ENCODE results near the gene RORB.

RORB gene

DNA sequence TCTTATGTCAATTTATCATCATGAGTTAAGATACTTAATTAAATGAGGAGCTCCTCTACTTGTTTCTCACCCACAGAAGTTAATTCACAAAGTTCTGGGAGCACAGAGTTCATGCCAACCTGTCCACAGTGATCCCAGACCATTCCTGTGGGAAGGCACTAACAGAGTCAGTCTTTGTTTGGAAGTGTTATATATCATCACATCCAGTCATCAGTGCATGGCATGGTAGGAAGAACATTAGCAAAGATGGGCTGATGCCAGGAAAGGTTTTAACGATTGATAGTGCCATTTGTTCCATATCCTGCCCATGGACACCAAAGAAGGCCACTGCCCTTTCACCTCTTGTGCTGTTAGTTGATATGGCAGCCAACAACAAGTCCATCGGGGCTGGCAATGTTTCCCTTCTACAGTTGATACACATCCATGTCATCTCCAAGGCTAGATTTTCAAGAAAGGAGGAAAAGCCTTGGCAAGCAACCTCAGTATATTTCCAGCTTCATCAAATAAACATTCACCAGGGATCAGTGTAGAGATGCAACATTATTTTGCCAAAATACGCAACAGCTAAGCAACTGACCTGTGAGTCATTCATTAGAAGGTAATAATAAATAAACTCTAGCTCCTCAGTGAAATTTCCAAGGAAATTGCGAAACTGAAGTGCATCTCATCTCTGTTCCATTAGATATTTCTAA, 169.6 kb downstream of the RORB start:
- DNase-seq = no peak
- in situ Hi-C loops (cut with MboI; ENCODE audit: low pct_unique_long_range_greater_than_20kb, low sequenced_read_pairs) = no loop called here

DNA sequence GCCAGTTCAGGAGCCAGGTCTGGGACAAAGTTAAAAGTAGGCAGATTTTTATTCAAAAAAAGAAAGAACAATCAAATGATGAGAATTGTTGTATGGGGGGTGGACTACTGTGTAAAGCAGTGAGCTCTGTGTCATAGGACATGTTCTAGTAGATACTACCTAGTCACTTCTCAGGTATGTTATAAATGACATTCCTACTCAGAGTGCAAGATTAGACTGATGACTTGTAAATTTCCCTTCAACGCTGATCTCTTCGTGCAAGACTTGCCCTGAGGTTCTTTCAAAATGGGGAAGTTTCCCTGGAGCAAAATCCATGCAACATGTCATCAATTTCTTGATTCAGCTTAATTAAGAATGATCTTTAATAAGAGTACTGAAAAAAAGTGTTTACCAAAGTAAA, 175.1 kb downstream of the RORB start:
- no peak for DNase-seq
- in situ Hi-C loops (cut with MboI; ENCODE audit: low pct_unique_long_range_greater_than_20kb, low sequenced_read_pairs) = no loop called here

DNA sequence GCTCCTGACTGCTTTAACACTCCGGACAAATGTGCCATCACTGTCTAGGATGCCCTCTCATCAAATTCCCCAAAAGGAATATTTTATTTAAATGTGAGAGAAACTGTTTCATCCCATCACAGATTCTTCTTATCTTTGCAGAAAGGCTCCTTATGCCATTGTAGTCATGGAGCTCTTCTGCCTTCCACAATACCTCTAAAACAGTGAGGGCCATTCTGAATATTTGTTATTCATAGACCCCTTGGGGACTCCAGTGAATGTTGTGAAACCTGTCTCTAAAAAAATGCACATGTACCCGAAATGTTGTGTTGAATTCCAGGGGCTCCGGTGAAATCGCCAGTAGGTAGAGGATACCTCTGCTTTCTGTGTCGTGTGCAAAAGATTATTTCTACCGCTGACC, 176.9 kb downstream of the RORB start:
- in situ Hi-C loops (cut with MboI; ENCODE audit: low pct_unique_long_range_greater_than_20kb, low sequenced_read_pairs) = no loop called here
- no peak for DNase-seq

DNA sequence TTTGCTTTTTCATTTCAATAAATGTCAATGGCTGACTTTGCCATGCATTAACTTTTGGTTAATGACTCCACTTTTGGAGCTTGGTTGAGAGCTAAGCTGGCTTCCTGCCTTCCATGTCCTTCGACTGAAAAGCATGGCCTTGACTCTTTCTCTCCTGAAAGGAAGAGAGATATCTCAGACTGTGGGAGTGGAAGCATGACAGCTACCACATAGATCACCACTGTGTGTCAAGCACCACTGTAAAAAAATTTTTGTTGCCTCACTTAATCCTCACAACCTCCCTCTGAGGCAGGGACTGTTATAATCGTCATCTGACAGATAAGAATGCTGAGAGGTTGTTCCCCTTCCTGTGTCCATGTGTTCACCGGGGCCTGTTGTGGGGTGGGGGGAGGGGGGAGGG, 184.8 kb downstream of the RORB start:
- no peak for DNase-seq
- in situ Hi-C loops (cut with MboI; ENCODE audit: low pct_unique_long_range_greater_than_20kb, low sequenced_read_pairs) = no loop called here

DNA sequence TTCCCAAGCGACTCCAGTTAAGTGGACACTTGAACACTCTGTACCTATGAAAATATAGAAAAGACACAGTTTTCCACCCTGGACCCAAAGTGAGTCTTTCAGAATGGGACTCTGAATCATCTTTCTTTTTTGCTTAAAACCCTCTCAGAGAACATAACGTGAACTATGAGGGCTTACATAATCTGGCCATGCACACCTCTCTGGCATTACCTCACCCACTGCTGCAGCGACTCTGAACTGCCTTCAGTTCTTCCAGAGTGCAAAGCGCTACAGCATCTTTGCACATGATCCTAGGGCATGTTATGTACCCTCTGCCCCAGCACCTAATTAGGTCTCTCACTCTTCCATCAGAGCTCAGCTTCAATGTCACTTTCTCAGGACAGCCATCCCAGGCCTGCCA, 186.2 kb downstream of the RORB start:
- DNase-seq = no peak
- in situ Hi-C loops (cut with MboI; ENCODE audit: low pct_unique_long_range_greater_than_20kb, low sequenced_read_pairs) = no loop called here

DNA sequence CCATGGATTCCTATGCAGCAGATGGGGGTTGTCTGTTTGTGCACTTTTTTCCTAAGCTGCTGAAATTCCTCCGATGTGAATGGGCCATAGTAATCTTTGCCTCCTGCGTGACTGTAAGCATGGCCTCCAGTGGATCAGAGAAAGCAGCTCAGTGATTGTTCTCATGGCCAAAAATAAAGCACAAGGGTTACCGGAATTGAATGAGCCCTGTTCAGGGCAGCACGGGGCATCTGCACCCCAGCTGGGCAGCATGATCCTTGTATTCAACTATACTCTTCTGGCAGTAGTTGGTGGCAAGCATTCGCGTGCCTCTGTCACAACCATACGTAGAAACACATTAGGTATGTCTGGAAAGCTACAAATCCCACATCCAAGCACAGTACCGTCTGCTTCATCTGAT, 193.9 kb downstream of the RORB start:
- DNase-seq = no peak

DNA sequence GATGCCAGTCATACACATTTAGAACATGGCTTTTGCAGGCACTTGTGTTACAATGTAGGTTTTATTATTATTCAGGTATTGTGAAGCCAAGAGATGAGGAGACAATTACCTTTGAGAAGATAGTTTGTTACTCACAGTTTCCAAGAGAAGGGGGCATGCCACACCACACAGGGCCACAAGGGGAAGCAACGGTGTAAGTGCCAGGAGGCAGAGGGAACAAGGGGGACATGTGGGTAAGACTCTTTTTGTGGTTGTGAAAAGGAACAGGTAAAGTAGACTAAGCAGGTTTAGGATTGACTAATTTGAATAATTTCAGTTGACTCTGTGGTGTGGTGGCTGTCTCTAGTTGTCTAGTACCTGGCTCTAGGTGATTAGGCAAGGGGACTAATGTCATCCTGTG, 199.4 kb downstream of the RORB start:
- in situ Hi-C loops (cut with MboI; ENCODE audit: low pct_unique_long_range_greater_than_20kb, low sequenced_read_pairs) = no loop called here
- no peak for DNase-seq

More for the DNA sequence above, 193.9 kb downstream of the RORB start:
- in situ Hi-C loops (cut with MboI; ENCODE audit: low pct_unique_long_range_greater_than_20kb, low sequenced_read_pairs) = no loop called here

DNA sequence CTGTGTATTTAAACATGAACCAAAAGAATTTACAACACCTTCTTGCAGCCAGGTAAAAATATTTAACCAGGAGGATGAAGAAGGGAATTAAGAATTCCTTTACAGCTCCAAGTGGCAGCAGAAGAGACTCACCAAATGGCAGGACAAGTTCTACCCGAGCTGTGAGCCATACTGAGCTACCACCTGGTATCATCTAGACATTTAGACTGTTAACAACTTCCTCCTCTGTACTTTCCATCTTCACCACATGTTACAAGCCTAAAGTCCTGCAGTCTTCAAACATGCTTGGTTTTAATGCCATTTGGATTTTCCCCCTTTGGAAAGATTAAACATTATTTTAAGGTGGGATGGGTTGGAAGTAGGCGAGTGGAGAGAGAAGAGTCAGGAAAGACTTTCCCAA, 200.4 kb downstream of the RORB start:
- in situ Hi-C loops (cut with MboI; ENCODE audit: low pct_unique_long_range_greater_than_20kb, low sequenced_read_pairs) = no loop called here

DNA sequence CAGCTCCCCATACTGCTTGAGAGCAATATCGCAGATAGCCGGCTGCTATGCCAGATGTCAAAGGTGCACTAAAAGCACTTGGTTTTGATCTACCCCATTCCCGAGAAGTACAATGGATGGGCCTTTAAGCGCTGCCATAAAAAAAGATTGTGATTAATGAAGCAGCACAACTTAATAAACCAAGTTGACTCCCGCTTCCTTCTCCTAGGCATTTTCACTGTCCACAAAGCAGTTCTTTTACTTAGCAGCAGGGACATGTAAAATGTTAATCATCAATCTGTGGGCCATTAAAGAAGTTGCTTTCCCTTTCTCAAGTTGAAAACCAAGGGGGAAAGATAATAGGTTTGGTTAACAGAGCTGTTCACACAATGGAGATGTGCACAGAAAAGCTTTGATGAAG, 214.2 kb downstream of the RORB start:
- DNase-seq = no peak
- in situ Hi-C loops (cut with MboI; ENCODE audit: low pct_unique_long_range_greater_than_20kb, low sequenced_read_pairs) = no loop called here

More for the DNA sequence above, 200.4 kb downstream of the RORB start:
- no peak for DNase-seq

DNA sequence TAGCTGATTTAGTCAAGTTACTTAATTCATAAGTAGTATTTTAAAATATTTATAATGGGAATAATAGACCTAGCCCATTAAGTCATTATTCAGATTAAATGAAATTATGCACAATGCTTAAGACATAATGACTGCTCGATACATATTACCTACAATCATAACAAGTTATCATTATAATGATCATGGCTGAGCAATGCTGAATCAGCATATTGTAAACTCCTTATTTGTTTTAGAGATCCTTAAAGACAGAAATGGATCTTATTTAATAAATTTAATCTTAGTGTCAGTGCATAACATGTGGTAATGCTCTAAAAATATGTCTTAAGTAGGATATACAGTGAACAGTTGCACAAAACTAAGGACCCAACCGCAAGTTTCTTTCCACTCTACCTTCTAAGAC, 221.6 kb downstream of the RORB start:
- no peak for DNase-seq
- in situ Hi-C loops (cut with MboI; ENCODE audit: low pct_unique_long_range_greater_than_20kb, low sequenced_read_pairs) = no loop called here

DNA sequence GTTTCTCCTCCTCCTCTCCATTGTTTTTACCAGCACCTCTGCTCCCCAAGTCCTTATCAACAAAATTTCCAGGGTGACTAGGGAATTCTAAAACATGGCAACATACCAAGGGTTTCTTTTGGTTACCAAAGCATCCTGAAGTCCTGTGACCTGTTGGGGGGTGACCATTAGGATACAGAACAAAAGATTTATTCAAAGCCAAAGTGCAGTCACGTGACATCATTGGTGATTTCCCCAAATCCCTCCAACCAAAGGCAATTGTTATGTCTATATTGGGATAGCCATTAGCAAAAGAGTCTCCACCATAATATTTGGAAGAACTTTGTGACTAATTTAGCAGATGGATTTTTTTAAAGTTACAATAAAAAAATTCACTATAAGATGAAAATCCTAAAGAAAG, 222.2 kb downstream of the RORB start:
- in situ Hi-C loops (cut with MboI; ENCODE audit: low pct_unique_long_range_greater_than_20kb, low sequenced_read_pairs) = no loop called here
- DNase-seq = no peak

DNA sequence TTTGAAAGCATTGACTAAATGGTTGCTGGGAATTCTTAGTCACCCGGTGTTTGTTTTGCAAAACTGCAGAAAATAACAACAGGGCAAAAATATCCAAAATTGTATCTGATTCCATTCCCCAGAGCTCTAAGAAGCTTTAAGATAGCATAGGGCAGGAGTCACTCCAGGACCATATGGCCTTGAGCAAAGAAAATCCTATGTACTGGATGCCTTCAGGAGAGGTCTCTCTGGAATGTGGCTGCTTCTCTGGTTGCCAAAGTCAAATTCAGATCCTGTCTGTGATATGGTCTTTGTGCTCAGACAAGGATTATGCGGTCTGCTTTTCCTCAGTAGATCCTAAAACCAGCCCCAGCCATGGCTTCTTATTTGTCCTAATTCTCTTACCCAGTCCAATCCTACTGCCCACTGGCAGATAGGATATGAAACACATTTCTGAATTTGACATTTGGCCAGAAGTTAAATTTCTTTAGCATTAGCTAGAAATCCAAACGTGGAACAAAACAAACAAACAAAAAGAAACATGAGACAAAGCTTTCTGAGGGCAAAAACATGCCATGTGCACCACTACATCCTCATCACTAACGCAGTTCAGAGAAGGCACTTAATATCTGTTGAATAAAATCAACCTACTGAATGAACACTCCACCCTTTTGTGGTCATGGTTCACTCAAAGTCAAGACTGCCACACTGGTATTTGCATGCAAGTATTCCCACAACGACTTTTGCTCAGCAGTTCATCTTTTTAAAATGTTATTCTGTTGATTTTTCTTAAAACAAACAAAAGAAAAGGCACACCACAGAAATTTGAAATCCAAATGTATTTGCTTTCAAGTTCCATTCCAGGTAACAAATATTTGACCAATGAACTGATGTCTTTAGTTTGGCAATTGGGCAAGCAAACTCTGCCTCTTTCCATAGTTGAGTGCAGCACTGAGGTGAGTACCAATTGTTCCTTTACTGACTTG, 224.8 kb downstream of the RORB start:
- in situ Hi-C loops (cut with MboI; ENCODE audit: low pct_unique_long_range_greater_than_20kb, low sequenced_read_pairs) = no loop called here
- DNase-seq = no peak

DNA sequence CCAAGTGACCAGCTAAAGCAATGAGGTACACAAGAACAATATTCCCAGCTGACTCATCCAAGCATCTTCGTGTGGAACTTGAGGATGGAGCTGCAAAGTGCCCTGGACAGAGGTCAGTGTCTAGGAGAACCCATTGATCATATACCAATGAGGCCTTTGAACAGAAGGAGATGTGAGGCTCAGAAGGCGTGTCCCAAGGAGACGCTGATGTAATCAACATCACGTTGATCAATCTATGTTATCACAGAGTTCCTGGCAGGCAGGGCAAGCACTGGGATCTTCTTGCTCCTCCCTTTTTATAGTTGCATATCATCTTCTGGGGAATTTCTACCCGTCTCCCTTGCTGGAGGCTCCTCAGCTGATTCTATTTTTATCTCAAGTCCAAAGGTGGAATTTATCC, 227.2 kb downstream of the RORB start:
- in situ Hi-C loops (cut with MboI; ENCODE audit: low pct_unique_long_range_greater_than_20kb, low sequenced_read_pairs) = no loop called here
- DNase-seq = no peak

DNA sequence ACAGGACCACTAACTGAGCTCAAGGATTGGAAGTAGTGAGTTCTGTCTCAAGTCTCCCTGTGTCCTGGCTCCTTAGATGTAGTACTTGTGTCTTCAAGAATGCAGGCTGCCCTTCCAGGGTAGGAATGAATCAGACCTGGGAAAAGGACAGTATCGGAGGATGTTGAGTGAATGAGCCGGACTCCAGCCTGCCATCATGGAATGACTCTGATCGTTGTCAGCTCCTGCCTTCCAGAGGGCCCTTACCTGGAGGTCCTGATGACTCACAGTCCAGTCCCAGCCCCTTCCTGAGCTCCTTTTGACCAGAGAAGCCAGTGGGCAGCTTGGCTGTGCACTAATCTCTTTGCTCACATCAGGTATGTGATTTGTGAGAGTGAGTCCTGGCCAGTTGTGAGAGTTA, 229.4 kb downstream of the RORB start:
- in situ Hi-C loops (cut with MboI; ENCODE audit: low pct_unique_long_range_greater_than_20kb, low sequenced_read_pairs) = no loop called here
- DNase-seq = no peak

DNA sequence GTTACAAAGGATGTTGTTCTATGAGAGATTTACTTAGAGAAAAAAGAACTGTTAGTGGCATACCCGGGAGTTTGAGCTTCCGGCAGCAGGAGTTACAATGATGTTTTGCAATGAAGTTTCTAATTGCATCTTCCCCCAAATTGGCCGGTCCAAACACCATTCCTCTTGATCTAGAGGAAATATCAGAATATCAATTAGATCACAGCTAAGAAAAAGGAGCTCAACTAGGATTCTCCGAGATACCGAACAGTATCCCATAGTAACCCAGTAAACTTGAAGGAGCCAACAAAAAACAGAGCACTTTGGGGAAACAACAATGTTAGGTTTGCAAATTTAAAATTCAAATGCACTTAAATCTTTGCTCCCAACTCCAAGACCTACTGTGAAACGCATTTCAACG, 231.0 kb downstream of the RORB start:
- in situ Hi-C loops (cut with MboI; ENCODE audit: low pct_unique_long_range_greater_than_20kb, low sequenced_read_pairs) = no loop called here
- DNase-seq = no peak

DNA sequence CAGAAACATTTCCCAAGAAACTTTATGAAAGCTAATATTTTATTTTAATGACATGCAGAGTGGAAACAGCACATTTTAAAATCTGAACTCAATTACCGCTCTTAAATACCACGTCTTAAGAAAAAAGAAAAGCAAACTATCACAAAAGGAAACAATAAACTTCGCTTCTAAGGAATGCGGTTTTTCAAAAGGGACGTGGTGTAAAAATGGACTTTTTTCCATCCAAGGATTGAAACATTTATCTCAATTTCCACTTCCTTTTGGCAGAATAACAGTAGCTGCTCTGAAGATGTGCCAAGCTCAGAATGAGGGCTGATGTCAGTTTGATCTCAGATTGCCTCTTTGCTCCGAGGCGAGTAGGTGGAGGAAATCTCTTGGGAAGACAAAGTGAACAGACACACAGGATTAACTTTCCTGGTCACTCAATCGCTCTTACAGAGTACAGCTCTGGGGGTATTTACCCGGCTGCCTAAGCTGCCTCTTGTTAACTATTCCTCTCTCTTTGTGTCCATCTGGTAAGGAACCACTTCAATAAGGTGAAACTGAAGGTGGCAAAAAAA, 232.1 kb downstream of the RORB start:
- no peak for DNase-seq
- in situ Hi-C loops (cut with MboI; ENCODE audit: low pct_unique_long_range_greater_than_20kb, low sequenced_read_pairs) = no loop called here

DNA sequence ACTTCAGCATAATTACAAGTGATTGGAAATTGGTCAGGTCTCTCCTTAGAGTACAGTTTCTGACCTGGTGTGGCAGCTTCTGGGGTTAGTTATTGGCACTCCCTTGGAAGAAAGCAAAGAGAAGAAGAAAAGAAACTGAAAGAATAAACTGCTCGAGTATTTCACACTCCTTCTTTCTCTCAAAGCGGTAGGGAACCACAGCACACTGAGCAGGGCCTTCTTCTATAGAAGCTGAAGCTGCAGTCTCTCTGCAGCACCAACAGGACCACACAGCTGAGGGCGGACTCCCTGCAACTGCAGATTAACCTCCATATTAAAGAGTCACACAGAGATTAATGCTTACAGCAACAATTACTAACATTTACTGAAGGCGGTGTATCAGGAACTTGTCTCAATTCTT, 238.6 kb downstream of the RORB start:
- DNase-seq = no peak
- in situ Hi-C loops (cut with MboI; ENCODE audit: low pct_unique_long_range_greater_than_20kb, low sequenced_read_pairs) = no loop called here

DNA sequence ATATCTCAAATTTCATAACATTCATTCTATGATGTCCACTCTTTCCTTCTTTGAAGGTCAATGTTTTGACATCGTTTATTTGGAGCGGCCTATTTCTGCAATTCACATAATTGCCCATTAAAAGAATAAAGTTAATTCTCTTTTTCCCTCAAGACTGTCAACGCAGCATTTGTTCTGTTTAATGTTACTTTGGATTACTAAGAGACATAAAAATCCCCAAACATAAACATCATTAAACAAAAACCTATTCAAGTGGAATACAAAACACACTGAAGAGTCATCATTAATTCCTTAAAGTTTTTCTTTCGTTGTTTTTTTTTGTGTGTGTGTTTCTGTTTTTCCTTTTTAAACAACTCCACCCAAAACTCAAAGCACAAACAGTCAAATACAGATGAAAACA, 239.5 kb downstream of the RORB start:
- no peak for DNase-seq
- in situ Hi-C loops (cut with MboI; ENCODE audit: low pct_unique_long_range_greater_than_20kb, low sequenced_read_pairs) = no loop called here

DNA sequence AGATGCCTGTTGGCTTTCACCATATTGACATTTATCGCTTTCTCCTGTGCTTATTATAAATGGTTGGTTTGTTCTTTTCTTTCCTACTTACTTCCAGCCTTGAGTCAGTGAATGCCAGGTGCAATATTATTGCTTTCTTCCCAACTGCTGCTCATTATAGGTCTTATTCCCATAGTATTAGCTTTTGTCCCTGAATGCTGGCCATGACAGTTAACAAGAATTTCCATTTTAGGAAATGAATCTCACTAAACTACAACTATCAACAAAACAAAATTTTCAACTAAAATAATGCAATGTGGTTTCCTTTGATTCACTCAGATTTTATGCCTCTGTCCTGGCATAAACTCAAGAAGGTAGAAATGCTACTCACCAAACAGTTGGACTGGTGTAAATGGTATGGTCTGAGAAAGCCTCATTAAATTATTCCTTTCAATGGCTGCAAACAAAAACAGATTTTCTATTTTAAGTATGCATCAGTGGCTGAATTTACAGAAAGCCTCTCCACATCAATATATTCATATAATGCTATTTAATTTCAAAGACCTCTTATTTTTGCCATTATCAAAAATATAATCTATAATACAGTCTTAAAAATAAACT, 245.2 kb downstream of the RORB start:
- in situ Hi-C loops (cut with MboI; ENCODE audit: low pct_unique_long_range_greater_than_20kb, low sequenced_read_pairs) = no loop called here
- DNase-seq = no peak

Data from KBM-7 (cell line).